KBM-7 (cell line): ENCODE results near the gene SLX4IP.
A peak's percentile ranks its signal among the peaks of the same experiment; 100 is the strongest.

Experiments
- DNase-seq: peaks from one replicate; pipeline ENCODE4 v3.0.0-alpha.2; 2015
- in situ Hi-C: fragments of 300-500 bp; cut with MboI; formaldehyde crosslinking; loops from 2 replicates; pipeline ENCODE4 v1.14.3; 2020; ENCODE audit warnings: low sequenced_read_pairs, low pct_unique_long_range_greater_than_20kb, mixed read lengths

SLX4IP gene

GRCh38 chr20:10647909-10648308 lies 212.8 kb downstream of the SLX4IP start:
- in situ Hi-C loops: no loop called here
- no peak for DNase-seq

GRCh38 chr20:10648651-10649050 lies 213.5 kb downstream of the SLX4IP start:
- in situ Hi-C loops: no loop called here
- no peak for DNase-seq

GRCh38 chr20:10649080-10649796 lies 214.1 kb downstream of the SLX4IP start:
- DNase-seq: no peak
- in situ Hi-C loops: no loop called here

- in situ Hi-C loops: loop anchor here (25.0 kb wide), 1 partner anchor 187 kb away; no protein-coding TSS in a partner anchor
- DNase-seq: no peak
These were observed 214.7 kb downstream of the SLX4IP start for GRCh38 chr20:10649797-10650160.

GRCh38 chr20:10651227-10651990 lies 216.3 kb downstream of the SLX4IP start:
- in situ Hi-C loops: loop anchor here (25.0 kb wide), 1 partner anchor 189 kb away; no protein-coding TSS in a partner anchor
- DNase-seq: peak; percentile 39

GRCh38 chr20:10652185-10652584 lies 217.1 kb downstream of the SLX4IP start:
- in situ Hi-C loops: loop anchor here (25.0 kb wide), 1 partner anchor 190 kb away; no protein-coding TSS in a partner anchor
- DNase-seq: no peak

- no peak for DNase-seq
- in situ Hi-C loops: loop anchor here (25.0 kb wide), 1 partner anchor 190 kb away; no protein-coding TSS in a partner anchor
These were observed 217.7 kb downstream of the SLX4IP start for GRCh38 chr20:10652660-10653261.

- in situ Hi-C loops: loop anchor here (25.0 kb wide), 1 partner anchor 191 kb away; no protein-coding TSS in a partner anchor
- DNase-seq: no peak
These were observed 218.6 kb downstream of the SLX4IP start for GRCh38 chr20:10653599-10654249.

- DNase-seq: no peak
- in situ Hi-C loops: loop anchor here (25.0 kb wide), 1 partner anchor 192 kb away; no protein-coding TSS in a partner anchor
These were observed 219.1 kb downstream of the SLX4IP start for GRCh38 chr20:10654250-10654610.

GRCh38 chr20:10654630-10655029 lies 219.5 kb downstream of the SLX4IP start:
- no peak for DNase-seq
- in situ Hi-C loops: loop anchor here (25.0 kb wide), 1 partner anchor 192 kb away; no protein-coding TSS in a partner anchor

- in situ Hi-C loops: loop anchor here (25.0 kb wide), 1 partner anchor 194 kb away; no protein-coding TSS in a partner anchor
- no peak for DNase-seq
These were observed 220.9 kb downstream of the SLX4IP start for GRCh38 chr20:10655720-10656669.

- in situ Hi-C loops: loop anchor here (25.0 kb wide), 1 partner anchor 195 kb away; no protein-coding TSS in a partner anchor
- DNase-seq: no peak
These were observed 222.3 kb downstream of the SLX4IP start for GRCh38 chr20:10657453-10657852.

GRCh38 chr20:10658051-10658823 lies 223.1 kb downstream of the SLX4IP start:
- in situ Hi-C loops: loop anchor here (25.0 kb wide), 1 partner anchor 196 kb away; no protein-coding TSS in a partner anchor
- DNase-seq: no peak

GRCh38 chr20:10658876-10659632 lies 223.9 kb downstream of the SLX4IP start:
- no peak for DNase-seq
- in situ Hi-C loops: loop anchor here (25.0 kb wide), 1 partner anchor 197 kb away; no protein-coding TSS in a partner anchor

- in situ Hi-C loops: loop anchor here (25.0 kb wide), 1 partner anchor 198 kb away; no protein-coding TSS in a partner anchor
These were observed 224.8 kb downstream of the SLX4IP start for GRCh38 chr20:10659651-10660601.

More at GRCh38 chr20:10659651-10660601, 224.8 kb downstream of the SLX4IP start:
- no peak for DNase-seq
